HepG2 (cell line): ENCODE results near the gene PRRC2A. TPM values are rescaled to one million over a fixed set of nuclear protein-coding genes. Genes with fewer than 3 reads are reported as not detected.

Source experiments
- CERS6 ChIP-seq: sonication (generic); formaldehyde crosslinking; IDR thresholded peaks from 2 replicates; pipeline ENCODE4 v1.5.0; 2020; ENCODE audit warnings: missing genetic modification reagents
- CTCF ChIP-seq: sonication (generic); formaldehyde crosslinking; IDR thresholded peaks from 2 replicates; pipeline ENCODE4 v1.5.0; 2020; ENCODE audit warnings: mild to moderate bottlenecking, missing genetic modification reagents, moderate library complexity
- E2F5 ChIP-seq: sonication (generic); formaldehyde crosslinking; conservative IDR thresholded peaks from 2 replicates; pipeline ENCODE4 v1.4.0; 2020; ENCODE audit warnings: missing genetic modification reagents
- HMG20B ChIP-seq: conservative IDR thresholded peaks from 2 replicates; pipeline ENCODE4 v1.6.1; 2016; ENCODE audit warnings: missing genetic modification reagents, missing compliant biosample characterization
- HNRNPK ChIP-seq: fragments of 200-400 bp; formaldehyde crosslinking; IDR thresholded peaks from 2 replicates; pipeline ENCODE4 v1.6.1; 2018; ENCODE audit warnings: low read length, low read depth, moderate library complexity, mild to moderate bottlenecking; ENCODE audit not compliant: poor library complexity, severe bottlenecking
- KMT2B ChIP-seq: IDR thresholded peaks from 2 replicates; pipeline ENCODE4 v1.6.1; 2016; ENCODE audit warnings: missing genetic modification reagents, missing compliant biosample characterization
- MAZ ChIP-seq, 2 experiments: sonication (generic) in 1 of 2; formaldehyde crosslinking in 1 of 2; IDR thresholded peaks; 2 replicates each; pipeline versions ENCODE4 v1.5.0 to v1.6.1; 2012 to 2020; ENCODE audit warnings: low read depth in 2 of 2, mild to moderate bottlenecking in 2 of 2, borderline replicate concordance in 1 of 2, improper control_type of control experiment in 1 of 2, low read length in 1 of 2, missing genetic modification reagents in 1 of 2, moderate library complexity in 1 of 2
- MED13 ChIP-seq: sonication (generic); formaldehyde crosslinking; IDR thresholded peaks from 2 replicates; pipeline ENCODE4 v1.5.0; 2020; ENCODE audit warnings: missing genetic modification reagents
- MIXL1 ChIP-seq: IDR thresholded peaks from 2 replicates; pipeline ENCODE4 v1.6.1; 2016
- MYPOP ChIP-seq: sonication (generic); formaldehyde crosslinking; IDR thresholded peaks from 2 replicates; pipeline ENCODE4 v1.8.1; 2023; ENCODE audit warnings: mild to moderate bottlenecking, moderate library complexity, missing genetic modification reagents
- RARA ChIP-seq: IDR thresholded peaks from 2 replicates; pipeline ENCODE4 v1.6.1; 2016; ENCODE audit warnings: missing genetic modification reagents, missing compliant biosample characterization
- TFAP4 ChIP-seq: sonication (generic); IDR thresholded peaks from 2 replicates; pipeline ENCODE4 v1.6.1; 2016; ENCODE audit warnings: low read depth, borderline replicate concordance
- THAP7 ChIP-seq: sonication (generic); formaldehyde crosslinking; IDR thresholded peaks from 2 replicates; pipeline ENCODE4 v1.8.1; 2023; ENCODE audit warnings: mild to moderate bottlenecking, missing genetic modification reagents
- YEATS4 ChIP-seq: sonication (generic); formaldehyde crosslinking; IDR thresholded peaks from 2 replicates; pipeline ENCODE4 v1.4.0; 2020; ENCODE audit warnings: missing genetic modification reagents, borderline replicate concordance
- ZNF160 ChIP-seq: sonication (generic); formaldehyde crosslinking; IDR thresholded peaks from 2 replicates; pipeline ENCODE4 v1.8.0; 2022; ENCODE audit warnings: mild to moderate bottlenecking, inconsistent platforms, missing genetic modification reagents
- ZNF180 ChIP-seq: sonication (generic); formaldehyde crosslinking; IDR thresholded peaks from 2 replicates; pipeline ENCODE4 v1.4.0; 2020; ENCODE audit warnings: low read depth, missing genetic modification reagents, borderline replicate concordance
- ZNF234 ChIP-seq: sonication (generic); formaldehyde crosslinking; conservative IDR thresholded peaks from 2 replicates; pipeline ENCODE4 v1.5.1; 2020; ENCODE audit warnings: mild to moderate bottlenecking, missing genetic modification reagents
- ZNF550 ChIP-seq: sonication (generic); formaldehyde crosslinking; IDR thresholded peaks from 2 replicates; pipeline ENCODE4 v1.4.0; 2020; ENCODE audit warnings: mild to moderate bottlenecking, missing genetic modification reagents, borderline replicate concordance
- ZNF614 ChIP-seq: IDR thresholded peaks from 2 replicates; pipeline ENCODE4 v1.6.1; 2018; ENCODE audit warnings: missing biosample characterization, missing genetic modification reagents, inconsistent platforms, borderline replicate concordance
- ZNF766 ChIP-seq: sonication (generic); formaldehyde crosslinking; IDR thresholded peaks from 2 replicates; pipeline ENCODE4 v1.5.0; 2020; ENCODE audit warnings: missing genetic modification reagents, borderline replicate concordance
- ZNF83 ChIP-seq: sonication (generic); formaldehyde crosslinking; IDR thresholded peaks from 2 replicates; pipeline ENCODE4 v1.4.0; 2020; ENCODE audit warnings: missing genetic modification reagents, mild to moderate bottlenecking, borderline replicate concordance
- polyA plus RNA-seq, 8 experiments: library from polyadenylated mRNA; depleted of rRNA in 3 of 8; stranded (reverse) in 7 of 8; unstranded in 1 of 8; fragments of >200 nt; fragmentation: Illumina TruSeq in 4 of 8; extraction: Trizol in 4 of 8; gene quantifications; 2 replicates each; pipeline versions ENCODE4 v1.2.1 to v1.2.3, GENCODE V29; 2011 to 2016; ENCODE audit warnings: low read depth in 4 of 8, missing spikeins in 1 of 8, mixed read lengths in 1 of 8; ENCODE audit not compliant: insufficient read depth in 1 of 8
- total RNA-seq, 5 experiments: library from RNA; depleted of rRNA; stranded (reverse); fragments of >200 nt; fragmentation: Illumina TruSeq; extraction: Trizol; gene quantifications; 2 replicates each; pipeline ENCODE4 v1.2.3, GENCODE V29; 2016; ENCODE audit warnings: low read depth in 1 of 5

The PRRC2A gene
- total and polyA plus RNA-seq, 2 of the 13 experiments (the other 11 are each of a cell fraction or from before 2014, with no cell fraction given), result 38.9 to 47.4 TPM

- TF ChIP-seq CTCF, result no peak
- TF ChIP-seq MYPOP (CRISPR knock-in tag), result no peak
- no peak for TF ChIP-seq MAZ (IDR thresholded peaks at IDR 0.05; ENCODE audit: borderline replicate concordance, low read depth, low read length)
- 0 out of 2 replicates have a peak, but pooled peaks have one; percentile 28 for TF ChIP-seq MAZ (CRISPR knock-in tag; IDR thresholded peaks at IDR 0.05; ENCODE audit: low read depth)
- no peak for TF ChIP-seq ZNF234
- no peak for TF ChIP-seq MIXL1
- TF ChIP-seq THAP7 (CRISPR knock-in tag), result no peak
- TF ChIP-seq E2F5 (CRISPR knock-in tag), result no peak
- TF ChIP-seq TFAP4, result no peak
- TF ChIP-seq ZNF766 (CRISPR knock-in tag), result no peak
- TF ChIP-seq ZNF160 (CRISPR knock-in tag), result no peak
- TF ChIP-seq YEATS4 (CRISPR knock-in tag), result no peak
- no peak for TF ChIP-seq RARA (CRISPR knock-in tag)
- TF ChIP-seq HNRNPK, result no peak
- TF ChIP-seq ZNF180 (CRISPR knock-in tag), result no peak
- TF ChIP-seq ZNF550 (CRISPR knock-in tag), result 0 out of 2 replicates have a peak, but pooled peaks have one; percentile 9
- TF ChIP-seq HMG20B (CRISPR knock-in tag), result no peak
- TF ChIP-seq KMT2B, result no peak
- no peak for TF ChIP-seq ZNF614
- peak; percentile 2; the same call in 1 of the 2 replicates for TF ChIP-seq ZNF83 (CRISPR knock-in tag)
- no peak for TF ChIP-seq MED13 (CRISPR knock-in tag)
- TF ChIP-seq CERS6, result no peak
Measured at GRCh38 chr6:31658983-31659648, 38.6 kb downstream of the PRRC2A start (continued).
